ENCODE measurements around the gene AXDND1.
"Not testable (repeated sequence)": the region's sequence is repeated elsewhere in the genome, so short reads cannot be mapped to it uniquely, and the experiment has no call there.

Gene AXDND1

GRCh38 chr1:179445593-179445992 lies 79.8 kb downstream of the AXDND1 start:
- in situ Hi-C loops (cut with HindIII; ENCODE audit: low pct_unique_long_range_greater_than_20kb, low sequenced_read_pairs) = no loop called here
- no peak for TF ChIP-seq JUND (IDR thresholded peaks at IDR 0.05; ENCODE audit: low read depth)
- DNase-seq (ENCODE audit: low read depth in 1 of 2, low spot score in 1 of 2) = no peak

GRCh38 chr1:179447489-179447888 lies 81.7 kb downstream of the AXDND1 start:
- in situ Hi-C loops (cut with HindIII; ENCODE audit: low pct_unique_long_range_greater_than_20kb, low sequenced_read_pairs) = no loop called here
- TF ChIP-seq JUND (IDR thresholded peaks at IDR 0.05; ENCODE audit: low read depth) = no peak
- DNase-seq (ENCODE audit: low read depth in 1 of 2, low spot score in 1 of 2) = peak in 1 of 2 experiments; percentile 74

- no peak for DNase-seq (ENCODE audit: low read depth in 1 of 2, low spot score in 1 of 2)
- in situ Hi-C loops (cut with HindIII; ENCODE audit: low pct_unique_long_range_greater_than_20kb, low sequenced_read_pairs) = no loop called here
- no peak for TF ChIP-seq JUND (IDR thresholded peaks at IDR 0.05; ENCODE audit: low read depth)
Observed at GRCh38 chr1:179448437-179449149, 82.8 kb downstream of the AXDND1 start.

- in situ Hi-C loops (cut with HindIII; ENCODE audit: low pct_unique_long_range_greater_than_20kb, low sequenced_read_pairs); DNase-seq (ENCODE audit: low read depth in 1 of 2, low spot score in 1 of 2): not testable (repeated sequence)
Observed at GRCh38 chr1:179459606-179460206, 93.9 kb downstream of the AXDND1 start.

- in situ Hi-C loops (cut with HindIII; ENCODE audit: low pct_unique_long_range_greater_than_20kb, low sequenced_read_pairs); DNase-seq (ENCODE audit: low read depth in 1 of 2, low spot score in 1 of 2): not testable (repeated sequence)
Observed at GRCh38 chr1:179465661-179466060, 99.9 kb downstream of the AXDND1 start.

GRCh38 chr1:179474713-179475112 lies 108.9 kb downstream of the AXDND1 start:
- TF ChIP-seq JUND (IDR thresholded peaks at IDR 0.05; ENCODE audit: low read depth) = no peak
- no peak for DNase-seq (ENCODE audit: low read depth in 1 of 2, low spot score in 1 of 2)
- in situ Hi-C loops (cut with HindIII; ENCODE audit: low pct_unique_long_range_greater_than_20kb, low sequenced_read_pairs) = no loop called here

GRCh38 chr1:179476484-179476883 lies 110.7 kb downstream of the AXDND1 start:
- no peak for DNase-seq (ENCODE audit: low read depth in 1 of 2, low spot score in 1 of 2)
- in situ Hi-C loops (cut with HindIII; ENCODE audit: low pct_unique_long_range_greater_than_20kb, low sequenced_read_pairs) = no loop called here
- no peak for TF ChIP-seq JUND (IDR thresholded peaks at IDR 0.05; ENCODE audit: low read depth)

GRCh38 chr1:179478370-179478769 lies 112.6 kb downstream of the AXDND1 start:
- no peak for TF ChIP-seq JUND (IDR thresholded peaks at IDR 0.05; ENCODE audit: low read depth)
- in situ Hi-C loops (cut with HindIII; ENCODE audit: low pct_unique_long_range_greater_than_20kb, low sequenced_read_pairs) = no loop called here
- DNase-seq (ENCODE audit: low read depth in 1 of 2, low spot score in 1 of 2) = no peak

- no peak for DNase-seq (ENCODE audit: low read depth in 1 of 2, low spot score in 1 of 2)
- no peak for TF ChIP-seq JUND (IDR thresholded peaks at IDR 0.05; ENCODE audit: low read depth)
- in situ Hi-C loops (cut with HindIII; ENCODE audit: low pct_unique_long_range_greater_than_20kb, low sequenced_read_pairs) = no loop called here
Observed at GRCh38 chr1:179490611-179491010, 124.8 kb downstream of the AXDND1 start.

- no peak for TF ChIP-seq JUND (IDR thresholded peaks at IDR 0.05; ENCODE audit: low read depth)
- in situ Hi-C loops (cut with HindIII; ENCODE audit: low pct_unique_long_range_greater_than_20kb, low sequenced_read_pairs) = no loop called here
- DNase-seq (ENCODE audit: low read depth in 1 of 2, low spot score in 1 of 2) = no peak
Observed at GRCh38 chr1:179493323-179493722, 127.6 kb downstream of the AXDND1 start.

GRCh38 chr1:179506199-179506598 lies 140.4 kb downstream of the AXDND1 start:
- in situ Hi-C loops (cut with HindIII; ENCODE audit: low pct_unique_long_range_greater_than_20kb, low sequenced_read_pairs) = no loop called here
- no peak for TF ChIP-seq JUND (IDR thresholded peaks at IDR 0.05; ENCODE audit: low read depth)
- no peak for DNase-seq (ENCODE audit: low read depth in 1 of 2, low spot score in 1 of 2)

GRCh38 chr1:179509384-179509783 lies 143.6 kb downstream of the AXDND1 start:
- TF ChIP-seq JUND (IDR thresholded peaks at IDR 0.05; ENCODE audit: low read depth) = no peak
- no peak for DNase-seq (ENCODE audit: low read depth in 1 of 2, low spot score in 1 of 2)
- in situ Hi-C loops (cut with HindIII; ENCODE audit: low pct_unique_long_range_greater_than_20kb, low sequenced_read_pairs) = no loop called here

- in situ Hi-C loops (cut with HindIII; ENCODE audit: low pct_unique_long_range_greater_than_20kb, low sequenced_read_pairs) = no loop called here
- TF ChIP-seq JUND (IDR thresholded peaks at IDR 0.05; ENCODE audit: low read depth) = no peak
- no peak for DNase-seq (ENCODE audit: low read depth in 1 of 2, low spot score in 1 of 2)
Observed at GRCh38 chr1:179510038-179510437, 144.3 kb downstream of the AXDND1 start.
